ENCODE data around the gene MGP.
A peak's percentile ranks its signal among the peaks of the same experiment; 100 is the strongest.

MGP gene

GRCh38 chr12:14854586-14855183 is 31.0 kb downstream of the MGP start:
- no peak for DNase-seq

- no peak for DNase-seq
Observed at GRCh38 chr12:14853961-14854360, 31.7 kb downstream of the MGP start.

GRCh38 chr12:14852880-14853279 is 32.8 kb downstream of the MGP start:
- no peak for DNase-seq

GRCh38 chr12:14850929-14851663 is 34.6 kb downstream of the MGP start:
- DNase-seq: no peak

GRCh38 chr12:14849661-14850060 is 36.0 kb downstream of the MGP start:
- no peak for DNase-seq

- no peak for DNase-seq
Observed at GRCh38 chr12:14846876-14847580, 38.6 kb downstream of the MGP start.

- no peak for DNase-seq
Observed at GRCh38 chr12:14846042-14846587, 39.5 kb downstream of the MGP start.

- peak; percentile 8 for DNase-seq
Observed at GRCh38 chr12:14845350-14845750, 40.3 kb downstream of the MGP start.

- no peak for DNase-seq
Observed at GRCh38 chr12:14844401-14844800, 41.3 kb downstream of the MGP start.

- DNase-seq: no peak
Observed at GRCh38 chr12:14843425-14843887, 42.2 kb downstream of the MGP start, which contains the start of gene ART4. Gene ART4 (minus strand): TSS chr12:14843526. CDS start chr12:14843113, 413 bp downstream.

- DNase-seq: no peak
Observed at GRCh38 chr12:14842315-14842714, 43.3 kb downstream of the MGP start.

GRCh38 chr12:14841761-14842160 is 43.9 kb downstream of the MGP start:
- DNase-seq: no peak

GRCh38 chr12:14840616-14841015 is 45.0 kb downstream of the MGP start:
- no peak for DNase-seq

GRCh38 chr12:14839262-14839661 is 46.4 kb downstream of the MGP start:
- DNase-seq: no peak

GRCh38 chr12:14836336-14837210 is 49.1 kb downstream of the MGP start:
- no peak for DNase-seq

- no peak for DNase-seq
Observed at GRCh38 chr12:14834509-14834908, 51.1 kb downstream of the MGP start.

- DNase-seq: no peak
Observed at GRCh38 chr12:14833952-14834351, 51.7 kb downstream of the MGP start.

GRCh38 chr12:14833336-14833735 is 52.3 kb downstream of the MGP start:
- no peak for DNase-seq
